ENCODE measurements around the gene ARHGEF26.

Gene ARHGEF26

DNA sequence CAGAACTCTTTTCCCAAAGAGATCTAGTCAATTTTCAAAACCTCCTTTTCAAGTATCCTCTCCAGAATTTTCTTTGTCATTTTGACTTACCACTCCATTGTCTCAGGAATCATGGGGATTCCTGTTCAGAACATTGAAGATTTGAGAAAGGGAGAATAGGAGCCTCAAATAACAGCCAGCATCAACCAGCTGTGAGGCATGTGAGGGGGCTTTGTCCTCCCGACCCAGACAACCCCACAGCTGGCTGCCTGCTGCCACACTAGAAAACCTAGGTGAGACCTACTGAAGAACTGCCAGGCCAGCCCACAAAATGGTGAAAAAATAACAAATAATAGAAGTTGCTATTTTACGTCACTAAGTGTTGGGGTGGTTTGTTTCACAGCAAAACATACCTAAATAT is 5.9 kb upstream of the ARHGEF26 start:
- no peak for DNase-seq

GRCh38 chr3:154119951-154120350 is 1.2 kb upstream of the ARHGEF26 start:
- DNase-seq, result no peak

DNA sequence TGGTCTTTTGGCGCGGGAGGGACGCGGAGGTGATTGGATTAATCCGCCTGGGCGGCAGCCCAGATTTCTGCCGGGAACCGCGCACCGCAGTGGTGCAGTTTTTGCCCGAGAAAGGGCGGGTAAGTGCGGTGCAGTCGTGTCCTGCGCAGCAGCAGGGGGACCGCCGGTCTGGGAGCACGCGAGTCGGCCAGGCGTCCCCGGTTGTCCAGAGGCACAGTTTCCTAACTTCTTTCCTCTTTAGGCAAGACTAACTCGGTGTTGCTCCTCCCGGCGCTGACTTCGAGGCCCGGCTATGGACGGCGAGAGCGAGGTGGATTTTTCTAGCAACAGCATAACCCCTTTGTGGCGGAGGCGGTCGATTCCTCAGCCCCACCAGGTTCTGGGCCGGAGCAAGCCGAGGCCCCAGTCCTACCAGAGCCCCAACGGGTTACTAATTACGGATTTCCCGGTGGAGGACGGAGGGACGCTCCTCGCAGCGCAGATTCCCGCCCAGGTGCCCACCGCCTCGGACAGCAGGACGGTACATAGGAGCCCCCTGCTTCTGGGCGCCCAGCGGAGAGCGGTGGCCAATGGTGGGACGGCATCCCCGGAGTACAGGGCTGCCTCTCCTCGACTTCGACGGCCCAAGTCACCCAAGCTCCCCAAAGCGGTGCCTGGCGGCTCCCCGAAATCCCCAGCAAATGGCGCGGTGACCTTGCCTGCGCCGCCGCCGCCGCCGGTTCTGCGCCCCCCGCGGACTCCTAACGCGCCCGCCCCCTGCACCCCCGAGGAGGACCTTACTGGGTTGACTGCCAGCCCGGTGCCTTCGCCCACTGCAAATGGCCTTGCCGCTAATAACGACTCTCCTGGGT is 736 bp downstream of the ARHGEF26 start:
- DNase-seq, result peak; percentile 35

- no peak for DNase-seq
Measured at GRCh38 chr3:154122552-154122911, 1.3 kb downstream of the ARHGEF26 start.

DNA sequence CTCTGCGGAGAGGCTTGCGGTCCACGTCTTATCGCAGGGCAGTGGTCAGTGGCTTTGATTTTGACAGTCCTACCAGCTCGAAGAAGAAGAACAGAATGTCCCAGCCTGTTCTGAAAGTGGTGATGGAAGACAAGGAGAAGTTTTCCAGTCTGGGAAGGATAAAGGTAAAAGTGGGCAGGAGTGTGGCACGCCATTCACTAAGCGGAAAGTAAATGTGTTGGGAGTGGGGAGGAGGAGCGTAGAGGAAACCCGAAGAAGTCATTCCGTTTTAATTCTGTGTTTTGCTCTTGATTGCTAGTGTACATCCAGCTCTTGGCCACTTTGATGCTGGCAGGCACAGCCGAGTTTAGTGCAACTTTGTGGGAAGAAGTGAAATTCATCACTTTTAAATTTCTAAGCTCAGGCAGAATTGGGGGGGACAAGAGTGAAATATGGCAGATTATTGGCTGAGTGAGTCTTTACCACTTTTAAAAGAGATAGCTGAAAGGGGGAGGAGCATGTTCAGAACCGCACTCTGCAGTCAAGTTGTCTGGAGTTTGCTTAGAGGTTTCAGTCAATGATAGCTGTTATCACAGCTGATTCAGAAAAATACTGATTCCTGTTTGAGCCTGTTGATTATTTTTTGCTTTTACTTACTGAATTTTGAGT is 1.8 kb downstream of the ARHGEF26 start:
- DNase-seq, result peak; percentile 12

GRCh38 chr3:154123906-154124305 is 2.7 kb downstream of the ARHGEF26 start:
- DNase-seq, result no peak

- no peak for DNase-seq
Measured at GRCh38 chr3:154125378-154126030, 4.3 kb downstream of the ARHGEF26 start.

GRCh38 chr3:154126651-154127050 is 5.5 kb downstream of the ARHGEF26 start:
- DNase-seq, result no peak

- DNase-seq, result no peak
Measured at GRCh38 chr3:154129625-154130024, 8.4 kb downstream of the ARHGEF26 start.

DNA sequence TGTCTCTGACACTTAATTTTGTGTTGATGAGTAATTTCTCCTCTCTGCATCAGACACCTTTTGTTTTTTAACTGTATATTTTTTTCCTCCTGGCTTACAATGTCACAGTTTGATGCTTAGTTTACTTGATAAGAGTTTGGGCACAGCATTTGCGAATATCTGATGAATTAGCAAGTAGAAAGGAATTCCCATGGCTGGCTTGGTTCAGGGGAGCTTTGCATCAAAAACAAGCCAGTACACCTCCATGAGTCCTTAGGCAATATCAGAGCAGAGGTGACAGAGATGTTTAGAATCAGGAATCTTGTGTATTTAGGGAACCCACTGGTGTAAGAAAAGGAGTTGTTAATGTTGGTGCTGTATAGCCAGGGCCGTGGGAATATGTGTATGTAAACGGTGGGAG is 9.3 kb downstream of the ARHGEF26 start:
- no peak for DNase-seq

GRCh38 chr3:154131830-154132229 is 10.6 kb downstream of the ARHGEF26 start:
- no peak for DNase-seq

DNA sequence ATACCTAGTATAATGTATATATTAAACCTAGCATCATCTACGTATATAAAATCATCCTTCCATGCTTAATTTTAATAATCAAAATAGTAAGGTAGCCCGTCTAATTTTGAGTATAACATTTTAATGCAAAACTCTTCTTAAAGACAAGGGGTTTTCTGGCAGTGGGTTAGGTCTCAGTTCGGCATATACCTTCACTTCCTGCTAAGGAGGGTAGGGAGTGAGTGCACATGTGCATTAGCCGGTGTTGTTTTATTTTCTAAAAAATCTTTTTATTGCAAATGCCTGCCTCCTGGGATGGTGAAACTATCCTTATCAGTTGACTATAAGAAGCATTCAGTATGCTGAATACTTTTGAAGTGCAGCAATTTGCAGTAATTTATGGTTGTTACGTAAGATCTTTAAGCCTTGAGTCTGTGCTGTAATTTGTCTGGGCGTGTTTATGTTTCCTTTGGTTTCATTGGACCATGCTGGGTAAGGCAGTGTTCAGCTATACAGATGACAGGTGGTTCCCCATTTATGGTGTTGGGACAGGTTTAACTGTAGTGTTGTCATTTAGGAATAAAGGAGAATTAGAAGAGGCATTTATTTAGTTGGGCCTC is 11.7 kb downstream of the ARHGEF26 start:
- peak; percentile 22 for DNase-seq

GRCh38 chr3:154135511-154136173 is 14.5 kb downstream of the ARHGEF26 start:
- no peak for DNase-seq

GRCh38 chr3:154137036-154137435 is 15.8 kb downstream of the ARHGEF26 start:
- no peak for DNase-seq

DNA sequence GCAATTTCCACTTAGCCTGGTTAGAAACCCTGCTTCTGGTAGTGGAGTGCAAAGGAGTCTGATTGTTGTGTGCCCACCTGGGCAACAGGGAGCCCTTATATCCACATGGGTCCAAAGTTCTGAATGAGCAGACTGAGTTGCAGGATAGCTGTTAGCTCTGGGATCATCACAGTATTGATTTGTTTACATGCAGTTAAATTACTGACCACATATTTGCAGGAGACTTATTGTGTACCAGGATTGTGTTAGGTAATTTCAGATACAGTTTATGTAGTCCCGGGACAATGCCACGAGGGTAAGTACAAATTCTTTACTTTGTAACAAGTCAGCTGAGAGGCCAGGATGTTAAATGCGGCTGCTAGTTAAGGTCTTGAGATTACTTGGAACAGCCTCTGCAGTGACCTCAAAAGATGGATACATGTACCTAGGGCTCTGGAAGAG is 18.8 kb downstream of the ARHGEF26 start:
- no peak for DNase-seq

DNA sequence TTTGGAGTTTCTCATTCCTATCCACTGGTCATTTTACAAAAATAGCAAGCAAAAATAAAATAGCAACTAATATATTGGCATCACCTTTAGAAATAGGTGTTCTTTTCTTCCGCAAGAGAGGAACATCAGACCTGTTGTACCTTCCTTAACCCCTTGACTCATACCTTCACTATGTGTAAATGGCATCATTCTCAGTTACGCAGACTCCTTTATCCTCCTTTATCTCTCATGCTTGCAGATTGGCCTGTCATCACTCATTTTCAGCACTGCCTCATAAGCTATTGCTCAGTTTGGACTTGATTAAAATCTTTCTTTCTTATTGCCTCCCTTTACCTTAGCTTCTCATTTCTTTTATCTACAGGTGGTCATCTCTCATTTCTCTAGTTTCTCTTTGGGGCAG is 21.4 kb downstream of the ARHGEF26 start:
- DNase-seq, result no peak

- no peak for DNase-seq
Measured at GRCh38 chr3:154143873-154144272, 22.7 kb downstream of the ARHGEF26 start.

- DNase-seq, result no peak
Measured at GRCh38 chr3:154144825-154145465, 23.8 kb downstream of the ARHGEF26 start.

GRCh38 chr3:154148541-154148940 is 27.4 kb downstream of the ARHGEF26 start:
- no peak for DNase-seq

DNA sequence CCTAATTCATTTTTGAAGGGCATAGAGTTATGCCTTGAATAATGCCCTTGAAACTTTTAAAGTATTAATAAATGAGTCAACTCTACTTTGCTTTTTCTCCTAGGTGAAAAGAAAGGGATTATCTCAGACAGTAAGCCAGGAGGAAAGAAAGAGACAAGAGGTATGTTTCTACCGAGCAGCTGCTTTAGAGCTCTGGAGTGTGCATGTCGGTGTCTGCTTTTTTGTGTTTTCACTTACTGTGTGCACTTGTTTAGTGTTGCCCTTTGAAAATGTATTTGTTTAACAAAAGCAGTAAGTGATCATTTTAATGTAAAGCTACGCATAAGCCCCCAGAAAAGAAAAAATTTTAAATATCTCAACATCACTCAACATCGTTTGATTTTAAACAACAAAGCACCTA is 28.1 kb downstream of the ARHGEF26 start:
- no peak for DNase-seq

DNA sequence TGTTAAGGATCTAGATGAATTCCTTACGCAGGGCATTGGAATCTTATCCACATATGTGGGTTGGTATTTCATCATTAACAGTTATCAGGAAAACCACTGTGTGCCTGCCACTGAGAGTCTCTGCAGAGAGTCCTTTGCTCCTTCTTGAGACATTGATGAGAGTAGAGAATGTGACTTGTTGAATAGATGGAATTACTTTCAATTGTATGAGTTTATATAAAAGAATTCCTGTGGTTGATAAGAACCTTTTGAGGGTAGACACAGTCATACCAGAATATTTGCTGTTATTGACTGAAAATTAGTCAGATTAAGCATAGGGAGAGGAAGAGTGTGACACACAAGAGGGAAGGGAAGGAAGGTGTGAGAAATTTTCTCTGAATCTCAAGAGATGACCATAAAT is 30.8 kb downstream of the ARHGEF26 start:
- DNase-seq, result no peak

GRCh38 chr3:154152741-154153140 is 31.6 kb downstream of the ARHGEF26 start:
- no peak for DNase-seq

All from hematopoietic multipotent progenitor cell treated with erythropoietin and hydrocortisone succinate and interleukin-3 and kit ligand, for 6 days (in vitro differentiated cells).